Measurements from ENCODE around the gene TTBK1.

GRCh38 chr6:43310134-43310533 is 66.9 kb downstream of the TTBK1 start:
- TF ChIP-seq CTCF (IDR thresholded peaks at IDR 0.05) (no peak), POLR2A (IDR thresholded peaks at IDR 0.05) (no peak), POLR2AphosphoS5 (IDR thresholded peaks at IDR 0.05) (no peak), EP300 (IDR thresholded peaks at IDR 0.05) (no peak)

Measured in upper lobe of left lung (tissue), 4 donors.